GM10847 (cell line): ENCODE measurements around the gene TUBA4A.

ENCODE experiments used
- POLR2A ChIP-seq: IDR thresholded peaks from 2 replicates; pipeline ENCODE4 v1.6.1; 2011; ENCODE audit not compliant: insufficient read length; ENCODE audit errors: extremely low read depth

Gene TUBA4A

GRCh38 chr2:219252570-219252899 is 1.2 kb downstream of the TUBA4A start:
- TF ChIP-seq POLR2A, result no peak

- TF ChIP-seq POLR2A, result no peak
Measured at GRCh38 chr2:219252084-219252483, 1.6 kb downstream of the TUBA4A start.

GRCh38 chr2:219251656-219252055 is 2.1 kb downstream of the TUBA4A start:
- no peak for TF ChIP-seq POLR2A

GRCh38 chr2:219250049-219250781 is 3.5 kb downstream of the TUBA4A start:
- TF ChIP-seq POLR2A, result no peak

- peak; percentile 18 for TF ChIP-seq POLR2A
Measured at GRCh38 chr2:219249203-219249980, 4.3 kb downstream of the TUBA4A start.

- no peak for TF ChIP-seq POLR2A
Measured at GRCh38 chr2:219248845-219249202, 4.9 kb downstream of the TUBA4A start.

- no peak for TF ChIP-seq POLR2A
Measured at GRCh38 chr2:219247678-219248642, 5.8 kb downstream of the TUBA4A start.

GRCh38 chr2:219246559-219246958 is 7.2 kb downstream of the TUBA4A start:
- TF ChIP-seq POLR2A, result no peak

- no peak for TF ChIP-seq POLR2A
Measured at GRCh38 chr2:219245899-219246230, 7.9 kb downstream of the TUBA4A start.

- peak; percentile 88 for TF ChIP-seq POLR2A
Measured at GRCh38 chr2:219245148-219245898, 8.4 kb downstream of the TUBA4A start, which contains the start of the genes GLB1L and STK16. GLB1L (minus strand) TSS chr2:219245444; CDS start chr2:219243573, 1,871 bp downstream. STK16 (plus strand) TSS chr2:219245479; CDS start chr2:219246000, 521 bp downstream.

GRCh38 chr2:219244789-219245147 is 8.9 kb downstream of the TUBA4A start:
- TF ChIP-seq POLR2A, result no peak

- TF ChIP-seq POLR2A, result no peak
Measured at GRCh38 chr2:219243291-219243761, 10.4 kb downstream of the TUBA4A start.

- no peak for TF ChIP-seq POLR2A
Measured at GRCh38 chr2:219234331-219234730, 19.4 kb downstream of the TUBA4A start.

GRCh38 chr2:219230059-219230540 is 23.6 kb downstream of the TUBA4A start:
- no peak for TF ChIP-seq POLR2A
